DMS 273 (cell line): ENCODE measurements around the gene RPS6KA4.
A peak's percentile ranks its signal among the peaks of the same experiment; 100 is the strongest.
"Not testable (repeated sequence)": the region's sequence is repeated elsewhere in the genome, so short reads cannot be mapped to it uniquely, and the experiment has no call there.

ENCODE experiments used
- DNase-seq: peaks from one replicate; lab custom pipeline; 2025; ENCODE audit not compliant: unreplicated experiment; lab: John Stamatoyannopoulos, UW

Gene RPS6KA4

GRCh38 chr11:64358907-64359711 is at the start of gene RPS6KA4:
RPS6KA4 (plus strand) TSS chr11:64359162; CDS start chr11:64359236, 74 bp downstream.
- peak; percentile 76 for DNase-seq

GRCh38 chr11:64312947-64313346 is 46.0 kb upstream of the RPS6KA4 start:
- DNase-seq, result no peak

- DNase-seq, result no peak
Observed at GRCh38 chr11:64313491-64314145, 45.3 kb upstream of the RPS6KA4 start.

- DNase-seq, result no peak
Observed at GRCh38 chr11:64314146-64314804, 44.7 kb upstream of the RPS6KA4 start.

GRCh38 chr11:64314805-64315561 is 44.0 kb upstream of the RPS6KA4 start:
- no peak for DNase-seq

- DNase-seq, result not testable (repeated sequence)
Observed at GRCh38 chr11:64315667-64316526, 43.1 kb upstream of the RPS6KA4 start.

- DNase-seq, result peak; percentile 75
Observed at GRCh38 chr11:64316672-64317324, 42.2 kb upstream of the RPS6KA4 start.

- DNase-seq, result peak; percentile 95
Observed at GRCh38 chr11:64317325-64317960, 41.5 kb upstream of the RPS6KA4 start, which contains the start of gene TRMT112. TRMT112 (minus strand) TSS chr11:64317559; CDS start chr11:64317526, 33 bp downstream.

GRCh38 chr11:64317961-64318765 is 40.8 kb upstream of the RPS6KA4 start, which contains the start of gene PRDX5:
PRDX5 (plus strand) TSS chr11:64318121; CDS start chr11:64318216, 95 bp downstream.
- DNase-seq, result peak; percentile 94

- DNase-seq, result no peak
Observed at GRCh38 chr11:64318766-64319761, 39.9 kb upstream of the RPS6KA4 start.

GRCh38 chr11:64320556-64320955 is 38.4 kb upstream of the RPS6KA4 start:
- no peak for DNase-seq

- DNase-seq, result no peak
Observed at GRCh38 chr11:64321026-64321425, 37.9 kb upstream of the RPS6KA4 start.

GRCh38 chr11:64321533-64321932 is 37.4 kb upstream of the RPS6KA4 start:
- no peak for DNase-seq

GRCh38 chr11:64322925-64323260 is 36.1 kb upstream of the RPS6KA4 start:
- no peak for DNase-seq

- no peak for DNase-seq
Observed at GRCh38 chr11:64323373-64323772, 35.6 kb upstream of the RPS6KA4 start.

GRCh38 chr11:64323984-64324383 is 35.0 kb upstream of the RPS6KA4 start:
- DNase-seq, result not testable (repeated sequence)
